ENCODE results near the gene MYH1.
"Not testable (repeated sequence)": the region's sequence is repeated elsewhere in the genome, so short reads cannot be mapped to it uniquely, and the experiment has no call there.

The MYH1 gene

DNA sequence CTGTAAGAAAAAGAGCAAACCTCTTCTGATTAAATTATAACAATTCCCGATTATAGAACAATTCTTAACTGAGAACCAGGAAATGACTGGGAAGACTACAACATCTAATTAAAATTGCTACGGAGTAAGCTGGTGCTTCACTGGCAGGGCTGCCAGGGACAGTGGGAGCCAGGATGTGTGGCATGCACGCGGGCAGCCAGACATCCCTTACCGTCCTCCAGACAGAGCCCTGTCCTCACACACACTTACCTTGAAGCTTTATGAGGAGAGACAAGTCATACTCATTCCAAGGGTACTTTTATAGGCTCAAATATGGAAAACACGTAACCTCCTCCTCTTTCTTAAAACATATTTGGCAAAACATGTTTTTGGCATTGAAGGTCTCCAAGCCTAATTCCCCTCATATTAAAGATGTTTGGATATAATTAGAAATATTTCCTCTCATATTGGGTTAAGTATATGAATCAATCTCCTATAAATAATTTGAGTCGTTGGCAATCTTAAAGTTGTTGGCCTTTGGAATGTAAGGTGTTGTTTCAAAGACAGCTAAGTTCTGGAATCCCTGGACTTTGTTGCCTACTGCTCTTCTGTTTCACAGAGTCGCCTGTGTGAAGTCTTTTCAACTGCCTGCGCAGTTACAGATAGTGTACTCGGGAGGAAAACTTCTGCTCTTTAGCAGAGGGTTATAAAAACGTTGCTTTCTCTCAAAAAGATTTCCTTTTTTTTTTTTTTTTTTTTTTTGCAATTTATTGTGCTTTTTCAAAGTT, at the start of gene MYH1:
TSS of gene MYH1 (minus strand) at position 272 of the 767 bp plus-strand sequence. CDS start 1,900 bp downstream, outside the sequence.
- DNase-seq (ENCODE audit: low spot score) = no peak

DNA sequence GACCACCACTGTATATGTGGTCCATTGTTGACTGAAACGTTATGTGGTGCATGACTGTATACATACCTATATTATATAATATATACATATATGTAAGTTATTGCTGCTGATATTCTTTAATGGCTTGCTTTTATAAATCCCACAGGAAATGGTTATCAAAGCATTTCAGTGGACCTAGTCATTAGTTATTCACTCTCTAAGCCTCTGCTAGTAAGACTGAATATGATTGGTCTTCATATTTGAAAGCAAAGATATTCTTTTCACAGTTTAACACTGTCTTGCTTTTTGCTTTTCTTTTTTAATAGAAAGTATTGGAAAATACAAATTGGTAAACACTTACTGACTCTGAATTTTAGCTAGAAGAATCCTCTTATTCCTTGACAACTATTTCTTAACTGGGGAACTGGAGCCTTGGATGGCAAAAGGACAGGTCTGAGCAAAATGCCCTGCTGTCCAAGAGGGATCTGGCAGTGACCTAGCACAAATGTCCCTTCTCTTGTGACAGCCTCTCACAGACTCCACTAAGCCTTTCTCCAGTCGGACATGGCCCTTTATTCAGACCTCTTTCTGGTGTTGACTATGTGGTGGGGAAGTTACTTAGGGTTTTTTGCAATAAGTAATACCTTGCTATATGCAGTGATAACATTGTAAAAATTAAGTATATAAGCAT, 45.8 kb upstream of the MYH1 start:
- no peak for DNase-seq (ENCODE audit: low spot score)

DNA sequence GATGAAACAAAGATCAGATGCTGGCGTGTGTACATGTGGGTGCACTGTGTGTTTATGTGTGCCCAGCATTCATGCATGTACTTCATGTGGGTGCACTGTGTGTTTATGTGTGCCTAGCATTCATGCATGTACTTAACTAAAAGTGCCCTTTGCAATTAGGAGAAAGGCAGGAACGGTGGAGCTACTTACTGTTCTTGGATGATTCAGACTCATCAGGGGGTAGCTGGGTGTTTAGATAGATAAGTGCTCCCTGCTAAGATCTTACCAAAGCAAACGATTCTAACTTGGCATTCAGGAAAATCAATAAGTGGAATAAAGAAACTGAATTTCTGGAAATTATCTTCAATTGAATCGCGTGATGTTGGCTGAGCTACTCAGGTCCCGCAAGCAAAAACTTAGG, 39.7 kb upstream of the MYH1 start:
- no peak for DNase-seq (ENCODE audit: low spot score)

DNA sequence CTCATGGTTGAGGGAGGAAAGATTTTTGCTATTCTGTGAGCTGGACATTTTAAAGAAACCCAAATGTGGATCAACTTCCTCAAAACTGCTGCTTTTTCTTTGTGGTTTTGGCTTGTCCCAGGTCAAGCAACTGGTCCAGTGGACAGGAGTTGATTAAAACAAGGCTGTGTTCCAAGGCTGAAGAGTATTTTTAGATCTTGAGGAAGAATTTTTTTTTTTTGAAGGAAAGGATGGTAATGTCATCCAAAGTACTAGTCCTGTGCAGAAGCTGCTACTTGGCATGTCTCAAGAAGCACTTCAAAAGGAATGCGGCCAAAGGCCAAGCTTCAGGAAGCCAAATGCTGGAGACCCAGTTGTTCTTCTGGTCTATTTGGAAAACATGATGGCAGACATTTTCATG, 39.1 kb upstream of the MYH1 start:
- no peak for DNase-seq (ENCODE audit: low spot score)

DNA sequence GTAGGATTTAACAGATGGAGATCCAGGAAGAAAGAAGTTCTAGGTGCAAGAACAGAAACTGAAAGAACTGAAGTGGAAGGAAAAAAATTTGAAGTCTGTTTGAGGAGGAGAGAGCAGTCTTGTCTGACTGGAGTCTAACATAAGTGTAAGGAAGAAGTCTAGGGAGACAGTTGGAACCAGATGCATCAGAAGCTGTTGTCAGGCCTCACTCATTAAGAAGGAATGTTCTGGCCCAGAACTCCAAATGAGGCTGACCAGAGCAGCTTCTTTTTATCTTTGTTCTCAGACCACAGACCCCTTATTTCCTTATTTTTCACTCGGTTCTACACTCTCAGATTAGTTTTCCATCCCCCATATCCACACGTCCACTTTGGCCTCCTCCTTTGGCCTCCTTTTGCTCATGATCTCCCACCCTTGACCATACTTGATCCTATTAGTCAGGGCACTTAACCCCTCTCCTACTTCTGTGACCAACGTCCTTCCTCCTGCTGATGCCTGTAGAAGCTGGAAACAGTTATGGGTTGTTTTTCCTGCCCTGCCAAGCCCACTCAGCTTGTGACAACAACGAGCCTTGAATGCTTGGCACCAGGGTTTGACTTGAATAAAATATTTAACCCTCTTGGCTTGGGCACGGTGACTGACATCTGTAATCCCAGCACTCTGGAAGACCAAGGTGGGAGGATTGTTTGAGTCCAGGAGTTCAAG, 38.1 kb upstream of the MYH1 start:
- DNase-seq (ENCODE audit: low spot score) = no peak

DNA sequence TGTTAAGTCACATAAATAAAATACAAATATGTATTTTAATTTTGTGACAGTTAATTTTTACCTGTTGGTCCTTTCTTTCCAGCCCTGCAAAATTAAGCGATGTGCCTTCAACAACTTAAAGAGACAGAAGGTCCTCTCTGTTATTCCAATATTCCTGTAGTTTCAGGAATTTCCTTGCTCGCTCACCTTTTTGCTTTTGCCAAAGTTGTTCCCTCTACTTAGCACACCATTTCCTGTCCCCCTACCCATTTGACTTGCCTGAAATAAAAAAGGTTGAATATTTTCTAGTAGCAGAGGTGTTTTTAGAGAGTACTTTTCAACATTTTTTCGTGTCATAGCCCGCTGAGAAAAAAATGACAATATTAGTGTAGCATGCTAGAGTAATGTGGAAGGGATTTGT, 31.7 kb upstream of the MYH1 start:
- DNase-seq (ENCODE audit: low spot score) = no peak

DNA sequence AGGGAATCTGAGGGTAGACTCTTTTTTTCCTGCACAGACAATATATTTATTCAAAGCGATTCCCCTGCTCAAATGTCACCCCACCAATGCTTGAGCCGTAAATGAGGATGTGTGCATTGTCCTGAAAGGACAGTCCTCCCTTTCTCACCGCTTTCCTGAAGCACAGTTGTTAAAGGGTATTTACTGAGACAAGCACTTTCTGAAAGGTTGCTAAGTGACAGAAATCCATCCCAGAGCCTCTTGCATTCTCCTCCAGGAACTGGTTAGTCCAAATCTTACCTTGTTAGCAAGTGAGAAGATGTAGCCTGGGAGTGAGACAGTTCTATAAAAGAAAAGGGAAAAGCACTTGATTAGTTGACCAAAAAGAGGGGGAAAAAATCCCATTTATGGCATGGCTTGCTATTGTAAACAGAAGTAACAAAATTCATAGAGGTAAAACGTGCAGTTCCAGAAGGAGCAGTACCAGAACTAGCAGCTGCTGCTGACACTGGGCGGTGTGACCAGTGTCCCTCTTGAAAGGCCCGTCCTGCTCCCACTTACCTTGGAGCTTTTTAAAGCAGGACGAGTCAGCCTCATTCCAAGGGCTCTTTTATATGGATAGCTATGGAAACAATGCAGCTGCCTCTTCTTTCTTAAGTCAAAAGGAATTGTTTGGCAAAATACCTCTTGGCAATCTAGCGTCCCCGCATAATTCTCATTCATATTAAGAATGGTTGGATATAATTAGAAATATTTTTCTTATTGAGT, 30.9 kb upstream of the MYH1 start, which contains the start of gene MYH2:
TSS of gene MYH2 (minus strand) at position 563 of the 747 bp plus-strand sequence. CDS start 1,738 bp downstream, outside the sequence.
- no peak for DNase-seq (ENCODE audit: low spot score)

DNA sequence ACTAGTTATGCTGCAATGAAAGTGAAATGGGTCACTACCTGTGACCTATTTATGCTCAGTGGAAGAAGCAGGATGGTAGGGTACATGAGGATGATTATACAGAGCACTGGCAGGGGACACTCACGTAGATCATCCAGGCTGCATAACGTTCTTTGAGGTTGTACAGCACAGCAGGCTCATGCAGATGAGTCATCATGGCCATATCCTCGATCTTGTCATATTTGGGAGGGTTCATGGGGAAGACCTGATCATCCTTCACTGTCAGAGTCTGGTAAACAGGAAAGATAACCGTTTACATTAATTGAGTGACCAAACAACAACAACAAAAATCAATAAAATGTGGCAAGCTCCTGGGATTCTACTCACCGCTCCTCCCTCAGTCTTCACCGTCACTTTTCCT, 29.0 kb upstream of the MYH1 start:
- no peak for DNase-seq (ENCODE audit: low spot score)

DNA sequence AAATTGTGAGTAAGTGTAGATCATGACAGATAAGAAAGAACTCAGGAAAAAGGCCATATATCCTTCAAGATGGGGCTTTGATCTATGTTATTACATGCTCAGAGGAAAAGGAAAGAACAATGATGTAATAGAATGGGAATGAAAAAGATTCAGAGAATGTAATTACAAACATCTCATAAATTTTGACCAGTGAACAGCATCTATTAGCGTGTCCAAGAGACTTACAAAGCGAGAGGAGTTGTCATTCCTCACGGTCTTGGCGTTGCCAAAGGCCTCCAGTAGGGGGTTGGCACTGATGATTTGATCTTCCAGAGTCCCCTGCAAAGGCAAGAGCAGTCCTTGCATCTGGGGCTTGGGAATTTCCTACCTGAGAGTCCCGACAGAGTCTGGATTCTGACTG, 25.1 kb upstream of the MYH1 start:
- DNase-seq (ENCODE audit: low spot score) = not testable (repeated sequence)

DNA sequence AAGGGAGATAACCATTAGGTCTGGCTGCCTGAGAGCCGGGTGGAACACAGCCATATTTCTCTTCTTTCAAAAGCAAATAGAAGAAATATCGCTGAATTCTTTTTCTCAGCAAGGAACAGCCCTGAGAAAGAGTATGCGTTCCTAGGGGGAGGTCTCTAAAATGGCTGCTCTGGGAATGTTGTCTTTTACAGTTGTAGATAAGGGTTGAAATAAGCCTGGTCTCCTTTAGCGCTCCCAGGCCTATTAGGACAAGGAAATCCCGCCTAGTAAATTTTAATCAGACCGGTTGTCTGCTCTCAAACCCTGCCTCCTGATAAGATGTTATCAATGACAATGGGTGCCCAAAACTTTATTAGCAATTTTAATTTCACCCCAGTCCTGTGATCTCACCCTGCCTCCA, 22.8 kb upstream of the MYH1 start:
- DNase-seq (ENCODE audit: low spot score) = not testable (repeated sequence)

DNA sequence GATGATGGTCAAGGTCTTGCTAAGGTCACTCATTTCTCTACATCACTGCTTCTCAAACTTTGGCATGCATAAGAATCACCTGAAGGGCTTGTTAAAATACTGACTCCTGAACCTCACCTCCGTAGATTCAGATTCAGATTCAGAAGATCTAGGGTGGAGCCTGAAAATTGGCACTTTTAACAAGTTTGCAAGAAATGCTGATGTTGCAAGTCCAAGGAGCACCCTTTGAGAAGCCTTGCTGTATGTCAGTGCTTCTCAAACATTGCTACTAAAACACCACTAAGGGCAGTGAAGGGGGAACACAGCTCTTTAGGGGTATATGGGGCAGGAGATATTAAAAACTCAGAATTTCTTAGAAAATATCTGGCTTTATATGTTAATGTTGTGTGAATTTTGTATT, 13.7 kb upstream of the MYH1 start:
- DNase-seq (ENCODE audit: low spot score) = no peak

DNA sequence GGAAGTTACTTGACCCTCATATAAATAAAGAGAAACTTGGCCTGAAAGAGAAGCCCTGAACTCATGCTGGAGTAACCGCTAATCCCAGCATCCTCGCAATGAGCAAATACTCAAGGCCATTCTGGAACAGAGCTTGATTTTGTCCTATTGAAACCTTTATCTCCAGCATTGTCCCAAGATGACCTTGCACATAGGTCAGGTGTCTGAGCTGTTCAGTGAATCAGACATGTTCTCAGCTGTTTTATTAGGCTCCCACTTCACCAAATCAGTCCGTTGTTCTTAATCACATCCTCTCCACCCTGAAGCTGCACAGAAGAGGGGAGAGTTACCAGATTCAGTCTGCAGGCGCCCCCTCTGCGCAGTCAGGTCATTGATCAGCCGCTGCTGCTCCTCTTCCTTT, 9.1 kb upstream of the MYH1 start:
- no peak for DNase-seq (ENCODE audit: low spot score)

DNA sequence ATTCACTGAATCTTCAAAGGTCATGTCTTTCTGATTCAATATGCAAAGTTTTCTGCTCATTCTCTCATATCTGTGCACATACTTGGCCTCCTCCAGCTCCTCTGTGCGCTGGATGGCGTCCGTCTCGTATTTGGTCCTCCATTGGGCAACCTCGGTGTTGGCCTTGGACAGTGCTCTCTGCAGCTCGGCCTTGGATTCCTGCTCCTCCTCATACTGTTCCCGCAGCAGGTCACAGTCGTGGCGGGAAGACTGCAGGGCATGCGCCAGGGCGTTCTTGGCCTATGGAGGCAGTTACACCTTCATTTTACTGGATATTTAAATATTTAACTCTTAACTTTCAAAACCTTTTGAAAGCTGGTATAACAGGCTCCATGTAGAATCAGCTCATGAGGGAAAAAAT, 8.2 kb upstream of the MYH1 start:
- DNase-seq (ENCODE audit: low spot score) = no peak

DNA sequence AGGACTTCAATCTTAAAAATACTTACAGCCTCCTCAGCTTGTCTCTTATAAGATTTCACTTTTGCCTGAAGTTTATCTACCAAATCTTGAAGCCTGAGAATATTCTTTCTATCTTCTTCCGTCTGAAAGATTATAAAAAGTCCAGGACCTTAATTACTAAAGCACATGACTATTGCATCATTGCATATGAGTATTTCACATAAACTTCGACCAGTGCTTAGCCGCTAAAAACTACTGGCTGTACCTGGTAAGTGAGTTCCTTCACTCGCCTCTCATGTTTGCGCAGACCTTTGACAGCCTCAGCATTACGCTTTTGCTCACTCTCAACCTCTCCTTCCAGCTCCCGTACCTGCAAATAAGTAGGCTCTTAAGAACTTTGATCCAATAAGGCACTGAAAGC, 4.7 kb upstream of the MYH1 start:
- no peak for DNase-seq (ENCODE audit: low spot score)

DNA sequence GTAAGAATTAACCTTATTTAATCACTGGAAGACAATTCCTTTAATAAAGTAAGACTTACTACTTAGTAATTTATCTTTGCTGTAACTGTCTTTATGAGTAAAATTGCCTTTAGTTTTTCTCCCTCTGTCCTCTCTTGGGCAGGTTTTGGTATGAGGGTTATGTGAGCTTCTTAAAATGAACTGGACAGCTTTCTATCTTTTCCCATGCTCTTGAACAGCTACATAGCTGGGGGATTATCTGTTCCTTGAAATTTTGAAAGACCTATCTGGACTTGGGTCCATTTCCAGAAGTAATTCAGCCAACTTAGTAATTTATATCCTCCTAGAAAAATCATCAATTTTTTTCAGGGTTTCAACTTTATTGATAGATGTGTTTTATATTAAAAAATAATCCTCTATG, 3.6 kb upstream of the MYH1 start:
- DNase-seq (ENCODE audit: low spot score) = no peak

DNA sequence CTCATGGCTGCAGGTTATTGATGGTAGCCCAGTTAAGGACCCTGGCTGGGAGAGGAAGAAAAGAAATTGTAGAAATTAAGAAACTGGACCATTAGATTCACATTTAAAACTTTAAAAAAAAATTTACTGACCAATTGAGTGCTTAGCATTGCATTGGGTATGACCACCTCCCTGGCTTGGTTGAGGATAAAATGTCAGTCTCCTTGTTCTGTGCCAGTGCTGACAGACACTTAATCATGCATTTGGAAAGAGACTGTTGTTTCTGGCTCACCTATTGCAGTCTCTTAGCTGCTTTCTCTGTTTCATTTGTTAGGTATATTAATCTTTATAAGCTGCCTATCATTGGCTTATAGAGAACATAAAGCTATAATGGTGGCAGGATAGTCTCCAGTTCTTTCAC, 1.7 kb downstream of the MYH1 start:
- no peak for DNase-seq (ENCODE audit: low spot score)

DNA sequence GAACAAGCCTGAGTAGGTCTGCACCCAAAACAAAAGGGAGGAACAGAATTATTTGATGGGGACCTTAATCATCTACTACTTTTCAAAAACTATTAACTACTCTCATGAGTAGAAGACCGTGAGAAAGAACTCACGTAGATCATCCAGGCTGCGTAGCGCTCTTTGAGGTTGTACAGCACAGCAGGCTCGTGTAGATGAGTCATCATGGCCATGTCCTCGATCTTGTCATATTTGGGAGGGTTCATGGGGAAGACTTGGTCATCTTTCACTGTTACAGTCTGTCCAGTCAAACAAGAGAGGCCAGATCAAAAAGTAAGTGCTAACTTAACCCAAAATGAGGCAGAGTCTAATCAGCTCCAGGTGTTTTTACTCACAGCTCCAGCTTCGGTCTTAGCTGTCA, 2.3 kb downstream of the MYH1 start:
- DNase-seq (ENCODE audit: low spot score) = no peak

DNA sequence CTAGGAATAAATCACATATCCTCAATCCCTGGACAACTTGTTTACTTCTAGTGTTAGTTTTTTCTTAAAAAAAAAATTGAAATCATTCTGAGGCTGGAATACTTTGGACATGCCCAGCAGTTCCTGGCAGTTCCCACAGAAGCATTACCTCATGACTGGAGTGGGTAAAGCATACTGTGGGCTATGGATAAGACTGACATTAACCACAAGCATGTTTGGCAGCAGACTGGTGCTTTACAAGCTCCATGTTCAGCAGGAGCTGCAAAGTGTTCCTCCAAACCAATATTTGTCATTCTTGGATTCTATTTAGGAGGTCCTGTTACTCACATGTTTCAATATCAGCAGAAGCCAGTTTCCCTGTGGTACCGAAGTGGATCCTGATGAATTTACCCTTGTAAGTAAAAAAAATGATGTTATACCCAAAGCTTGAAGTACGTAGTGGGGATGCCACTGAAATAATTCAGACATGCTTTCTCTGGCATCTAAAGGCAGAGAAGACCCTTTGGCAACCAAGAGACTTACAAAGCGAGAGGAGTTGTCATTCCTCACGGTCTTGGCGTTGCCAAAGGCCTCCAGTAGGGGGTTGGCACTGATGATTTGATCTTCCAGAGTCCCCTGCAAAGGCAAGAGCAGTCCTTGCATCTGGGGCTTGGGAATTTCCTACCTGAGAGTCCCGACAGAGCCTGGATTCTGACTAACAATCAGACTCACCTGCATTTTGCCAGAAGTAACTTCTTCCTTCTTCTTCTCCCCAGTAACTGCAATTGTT, 4.9 kb downstream of the MYH1 start:
- DNase-seq (ENCODE audit: low spot score) = no peak

DNA sequence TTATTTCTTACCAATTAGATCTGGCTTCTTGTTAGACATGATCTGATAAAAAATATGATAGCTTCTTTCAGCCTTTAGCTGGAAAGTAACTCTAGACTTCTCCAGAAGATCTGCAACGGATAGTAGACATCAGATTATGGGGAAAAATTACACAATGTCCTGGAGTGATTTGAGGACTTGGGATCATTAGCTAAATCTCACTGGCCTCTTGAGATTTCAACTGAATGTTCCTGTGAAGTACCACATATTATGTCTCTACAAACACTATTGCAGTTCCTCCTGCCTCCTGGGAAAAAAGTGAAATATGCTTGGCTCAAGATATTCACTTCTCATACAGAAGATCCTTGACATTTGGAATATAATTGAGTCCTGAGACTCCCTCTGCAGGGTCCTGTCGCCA, 5.5 kb downstream of the MYH1 start:
- no peak for DNase-seq (ENCODE audit: low spot score)

DNA sequence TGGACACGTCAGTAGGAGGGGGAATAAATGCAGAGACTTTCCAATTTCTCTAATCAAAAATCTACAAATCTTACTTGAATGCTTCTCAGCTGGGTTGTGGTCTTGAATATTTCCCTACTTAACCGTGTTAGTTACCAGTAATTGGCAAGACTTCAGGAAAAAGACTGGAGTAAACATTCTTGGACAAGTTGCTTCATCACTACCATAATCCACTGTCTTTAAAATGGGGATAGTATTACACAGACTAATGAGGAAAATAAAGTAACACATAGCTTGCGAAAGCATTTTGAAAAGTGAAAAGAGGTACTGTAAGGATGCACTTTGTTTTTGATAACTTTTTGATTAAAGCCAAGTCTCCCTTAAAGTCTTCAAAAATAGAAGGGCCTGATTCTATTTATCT, 18.4 kb downstream of the MYH1 start:
- no peak for DNase-seq (ENCODE audit: low spot score)

DNA sequence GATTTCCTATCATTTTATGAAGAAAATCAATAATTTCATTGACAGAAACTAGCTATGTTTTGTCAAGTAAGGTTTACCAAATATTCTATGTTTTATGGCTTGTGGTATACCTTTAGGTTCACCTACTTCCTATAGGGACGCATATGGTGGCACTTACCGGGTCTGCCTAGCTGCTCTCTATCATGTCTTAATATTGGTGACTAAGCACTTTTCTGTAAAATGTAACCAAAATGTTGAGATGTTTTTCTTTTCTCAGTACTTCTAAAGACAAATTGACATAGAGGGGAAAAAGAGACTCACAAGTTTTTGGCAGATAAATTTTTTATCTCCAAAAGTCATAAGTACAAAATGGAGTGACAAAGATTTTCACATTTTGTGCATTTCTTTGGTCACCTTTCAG, 26.3 kb downstream of the MYH1 start:
- no peak for DNase-seq (ENCODE audit: low spot score)

DNA sequence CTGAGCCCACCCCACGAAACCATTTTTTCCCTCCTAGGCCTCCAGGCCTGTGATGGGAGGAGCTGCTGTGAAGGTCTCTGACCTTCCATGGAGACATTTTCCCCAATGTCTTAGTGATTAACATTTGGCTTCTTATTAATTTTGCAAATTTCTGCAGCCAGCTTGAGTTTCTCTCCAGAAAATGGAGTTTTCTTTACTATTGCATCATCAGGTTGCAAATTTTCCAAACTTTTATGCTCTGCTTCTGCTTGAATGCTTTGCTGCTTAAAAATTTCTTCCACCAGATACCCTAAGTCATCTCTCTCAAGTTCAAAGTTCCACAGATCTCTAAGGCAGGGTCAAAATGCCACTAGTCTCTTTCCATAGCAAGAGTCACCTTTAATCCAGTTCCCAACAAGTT, 36.1 kb downstream of the MYH1 start:
- DNase-seq (ENCODE audit: low spot score) = no peak
